ENCODE results near the gene SMYD1.

The SMYD1 gene

DNA sequence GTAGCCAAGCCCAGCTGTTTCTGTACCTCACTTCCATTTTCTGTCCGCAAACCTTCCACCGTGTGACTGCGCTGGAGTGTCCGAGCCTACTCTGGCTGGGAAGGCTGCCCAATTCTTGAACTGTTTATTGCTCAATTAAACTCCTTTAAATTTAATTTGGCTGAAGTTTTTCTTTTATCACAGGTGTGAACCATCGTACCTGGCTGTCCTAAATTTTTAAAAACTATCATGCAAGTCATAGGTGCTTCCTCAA, 45.0 kb upstream of the SMYD1 start:
- no peak for ATAC-seq
- TF ChIP-seq ZNF8 (CRISPR knock-in tag; IDR thresholded peaks at IDR 0.05): no peak
- TF ChIP-seq ESRRG (CRISPR knock-in tag; IDR thresholded peaks at IDR 0.05): no peak
- no peak for TF ChIP-seq ZFP30 (CRISPR knock-in tag; IDR thresholded peaks at IDR 0.05)
- TF ChIP-seq, protein P1, sequence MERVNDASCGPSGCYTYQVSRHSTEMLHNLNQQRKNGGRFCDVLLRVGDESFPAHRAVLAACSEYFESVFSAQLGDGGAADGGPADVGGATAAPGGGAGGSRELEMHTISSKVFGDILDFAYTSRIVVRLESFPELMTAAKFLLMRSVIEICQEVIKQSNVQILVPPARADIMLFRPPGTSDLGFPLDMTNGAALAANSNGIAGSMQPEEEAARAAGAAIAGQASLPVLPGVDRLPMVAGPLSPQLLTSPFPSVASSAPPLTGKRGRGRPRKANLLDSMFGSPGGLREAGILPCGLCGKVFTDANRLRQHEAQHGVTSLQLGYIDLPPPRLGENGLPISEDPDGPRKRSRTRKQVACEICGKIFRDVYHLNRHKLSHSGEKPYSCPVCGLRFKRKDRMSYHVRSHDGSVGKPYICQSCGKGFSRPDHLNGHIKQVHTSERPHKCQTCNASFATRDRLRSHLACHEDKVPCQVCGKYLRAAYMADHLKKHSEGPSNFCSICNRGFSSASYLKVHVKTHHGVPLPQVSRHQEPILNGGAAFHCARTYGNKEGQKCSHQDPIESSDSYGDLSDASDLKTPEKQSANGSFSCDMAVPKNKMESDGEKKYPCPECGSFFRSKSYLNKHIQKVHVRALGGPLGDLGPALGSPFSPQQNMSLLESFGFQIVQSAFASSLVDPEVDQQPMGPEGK (CRISPR knock-in tag; IDR thresholded peaks at IDR 0.05; ENCODE audit: borderline replicate concordance): no peak

DNA sequence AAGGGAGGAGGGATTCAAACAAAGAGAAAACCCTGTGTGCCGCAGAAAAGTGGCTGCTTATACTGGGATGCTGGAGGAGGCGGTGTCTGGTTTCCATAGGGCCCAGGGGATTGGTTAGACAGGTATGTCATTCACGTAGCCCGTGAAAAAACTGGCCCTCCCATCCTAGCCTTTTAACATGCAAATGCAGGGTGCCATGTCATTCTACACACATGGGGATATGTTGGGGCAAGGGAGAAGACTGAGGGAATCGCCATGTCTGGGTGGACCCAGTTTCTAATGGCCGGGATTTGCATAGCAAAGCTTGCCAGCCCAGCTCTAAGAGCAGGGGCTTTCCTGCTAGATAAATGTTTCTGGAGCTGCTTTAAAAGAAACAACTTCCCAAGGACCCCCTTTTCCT, 43.1 kb upstream of the SMYD1 start:
- TF ChIP-seq, protein P2, sequence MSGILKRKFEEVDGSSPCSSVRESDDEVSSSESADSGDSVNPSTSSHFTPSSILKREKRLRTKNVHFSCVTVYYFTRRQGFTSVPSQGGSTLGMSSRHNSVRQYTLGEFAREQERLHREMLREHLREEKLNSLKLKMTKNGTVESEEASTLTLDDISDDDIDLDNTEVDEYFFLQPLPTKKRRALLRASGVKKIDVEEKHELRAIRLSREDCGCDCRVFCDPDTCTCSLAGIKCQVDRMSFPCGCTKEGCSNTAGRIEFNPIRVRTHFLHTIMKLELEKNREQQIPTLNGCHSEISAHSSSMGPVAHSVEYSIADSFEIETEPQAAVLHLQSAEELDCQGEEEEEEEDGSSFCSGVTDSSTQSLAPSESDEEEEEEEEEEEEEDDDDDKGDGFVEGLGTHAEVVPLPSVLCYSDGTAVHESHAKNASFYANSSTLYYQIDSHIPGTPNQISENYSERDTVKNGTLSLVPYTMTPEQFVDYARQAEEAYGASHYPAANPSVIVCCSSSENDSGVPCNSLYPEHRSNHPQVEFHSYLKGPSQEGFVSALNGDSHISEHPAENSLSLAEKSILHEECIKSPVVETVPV (CRISPR knock-in tag; IDR thresholded peaks at IDR 0.05): no peak
- TF ChIP-seq ESRRG (CRISPR knock-in tag; IDR thresholded peaks at IDR 0.05) (no peak), ZC3H10 (CRISPR knock-in tag; IDR thresholded peaks at IDR 0.05) (no peak), RARB (CRISPR knock-in tag; IDR thresholded peaks at IDR 0.05) (no peak), OSR1 (CRISPR knock-in tag; IDR thresholded peaks at IDR 0.05) (no peak), CSDC2 (CRISPR knock-in tag; IDR thresholded peaks at IDR 0.05) (no peak), ZFP30 (CRISPR knock-in tag; IDR thresholded peaks at IDR 0.05) (no peak)
- TF ChIP-seq, protein P1 (CRISPR knock-in tag; IDR thresholded peaks at IDR 0.05; ENCODE audit: borderline replicate concordance): no peak
- TF ChIP-seq, protein P3, sequence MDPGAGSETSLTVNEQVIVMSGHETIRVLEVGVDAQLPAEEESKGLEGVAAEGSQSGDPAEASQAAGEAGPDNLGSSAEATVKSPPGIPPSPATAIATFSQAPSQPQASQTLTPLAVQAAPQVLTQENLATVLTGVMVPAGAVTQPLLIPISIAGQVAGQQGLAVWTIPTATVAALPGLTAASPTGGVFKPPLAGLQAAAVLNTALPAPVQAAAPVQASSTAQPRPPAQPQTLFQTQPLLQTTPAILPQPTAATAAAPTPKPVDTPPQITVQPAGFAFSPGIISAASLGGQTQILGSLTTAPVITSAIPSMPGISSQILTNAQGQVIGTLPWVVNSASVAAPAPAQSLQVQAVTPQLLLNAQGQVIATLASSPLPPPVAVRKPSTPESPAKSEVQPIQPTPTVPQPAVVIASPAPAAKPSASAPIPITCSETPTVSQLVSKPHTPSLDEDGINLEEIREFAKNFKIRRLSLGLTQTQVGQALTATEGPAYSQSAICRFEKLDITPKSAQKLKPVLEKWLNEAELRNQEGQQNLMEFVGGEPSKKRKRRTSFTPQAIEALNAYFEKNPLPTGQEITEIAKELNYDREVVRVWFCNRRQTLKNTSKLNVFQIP (CRISPR knock-in tag; IDR thresholded peaks at IDR 0.05; ENCODE audit: borderline replicate concordance, low read depth): no peak
- no peak for ATAC-seq

DNA sequence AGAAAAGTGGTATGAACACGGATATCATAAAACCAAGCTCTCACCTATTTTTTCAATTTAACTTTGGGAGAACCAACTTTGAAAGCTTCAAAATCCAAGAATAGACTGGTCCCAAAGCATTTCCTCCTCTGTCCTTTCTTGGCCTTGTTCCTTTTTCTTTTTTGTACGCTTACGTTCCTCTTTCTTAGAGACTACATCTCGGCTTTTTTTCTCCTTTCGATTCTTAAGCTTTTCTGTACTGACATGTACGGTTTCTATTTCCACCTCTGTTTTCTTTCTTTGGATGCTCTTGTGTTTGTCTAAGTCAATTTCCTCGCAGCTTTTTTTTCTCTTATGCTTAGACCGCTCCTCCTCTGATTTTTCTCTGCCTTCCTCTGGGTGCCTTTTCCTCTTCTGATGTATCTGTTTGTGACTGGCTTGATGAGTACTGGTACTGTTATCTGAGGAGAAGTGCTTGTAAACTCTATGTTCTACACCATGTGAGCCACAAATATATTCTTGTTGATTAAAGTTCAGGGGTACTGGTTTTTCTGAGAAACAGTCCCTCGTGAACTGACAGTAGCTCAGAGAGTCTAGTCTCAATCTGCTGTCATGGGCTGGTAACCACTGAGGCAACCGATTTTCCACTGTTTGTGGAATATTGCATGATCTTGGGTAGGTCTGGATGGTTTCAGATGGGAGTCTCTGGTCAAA, 39.8 kb upstream of the SMYD1 start:
- ATAC-seq: no peak
- TF ChIP-seq, protein P2 (CRISPR knock-in tag; IDR thresholded peaks at IDR 0.05): no peak
- TF ChIP-seq ZNF8 (CRISPR knock-in tag; IDR thresholded peaks at IDR 0.05): no peak
- no peak for TF ChIP-seq CSDC2 (CRISPR knock-in tag; IDR thresholded peaks at IDR 0.05)
- TF ChIP-seq GLIS3 (CRISPR knock-in tag; IDR thresholded peaks at IDR 0.05): no peak
- no peak for TF ChIP-seq ZFP3 (CRISPR knock-in tag; IDR thresholded peaks at IDR 0.05)
- TF ChIP-seq TOX (CRISPR knock-in tag; IDR thresholded peaks at IDR 0.05; ENCODE audit: borderline replicate concordance): no peak

DNA sequence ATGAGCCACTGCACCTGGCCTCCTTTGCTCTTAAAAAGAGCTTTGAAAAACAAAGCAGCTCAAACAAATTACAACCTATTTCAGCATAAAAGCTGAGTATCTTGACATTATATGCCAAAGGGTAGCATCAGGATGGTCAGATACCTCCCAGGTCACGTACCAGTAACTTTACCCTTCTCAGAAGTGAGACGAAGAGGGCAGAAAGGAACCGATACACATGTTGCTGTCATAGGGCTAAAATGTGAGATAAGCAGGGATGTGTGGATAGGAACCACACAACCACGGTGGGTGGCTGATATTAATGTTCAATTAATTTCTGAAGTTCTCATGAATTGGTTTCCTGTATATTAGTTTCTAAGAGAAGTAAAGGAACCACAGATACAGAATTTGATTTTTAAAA, 38.7 kb upstream of the SMYD1 start:
- ATAC-seq: no peak
- TF ChIP-seq ESRRG (CRISPR knock-in tag; IDR thresholded peaks at IDR 0.05): no peak
- no peak for TF ChIP-seq OSR1 (CRISPR knock-in tag; IDR thresholded peaks at IDR 0.05)
- no peak for TF ChIP-seq TCF4 (CRISPR knock-in tag; IDR thresholded peaks at IDR 0.05; ENCODE audit: borderline replicate concordance)
- TF ChIP-seq, protein P3 (CRISPR knock-in tag; IDR thresholded peaks at IDR 0.05; ENCODE audit: borderline replicate concordance, low read depth): no peak
- TF ChIP-seq, protein P4, sequence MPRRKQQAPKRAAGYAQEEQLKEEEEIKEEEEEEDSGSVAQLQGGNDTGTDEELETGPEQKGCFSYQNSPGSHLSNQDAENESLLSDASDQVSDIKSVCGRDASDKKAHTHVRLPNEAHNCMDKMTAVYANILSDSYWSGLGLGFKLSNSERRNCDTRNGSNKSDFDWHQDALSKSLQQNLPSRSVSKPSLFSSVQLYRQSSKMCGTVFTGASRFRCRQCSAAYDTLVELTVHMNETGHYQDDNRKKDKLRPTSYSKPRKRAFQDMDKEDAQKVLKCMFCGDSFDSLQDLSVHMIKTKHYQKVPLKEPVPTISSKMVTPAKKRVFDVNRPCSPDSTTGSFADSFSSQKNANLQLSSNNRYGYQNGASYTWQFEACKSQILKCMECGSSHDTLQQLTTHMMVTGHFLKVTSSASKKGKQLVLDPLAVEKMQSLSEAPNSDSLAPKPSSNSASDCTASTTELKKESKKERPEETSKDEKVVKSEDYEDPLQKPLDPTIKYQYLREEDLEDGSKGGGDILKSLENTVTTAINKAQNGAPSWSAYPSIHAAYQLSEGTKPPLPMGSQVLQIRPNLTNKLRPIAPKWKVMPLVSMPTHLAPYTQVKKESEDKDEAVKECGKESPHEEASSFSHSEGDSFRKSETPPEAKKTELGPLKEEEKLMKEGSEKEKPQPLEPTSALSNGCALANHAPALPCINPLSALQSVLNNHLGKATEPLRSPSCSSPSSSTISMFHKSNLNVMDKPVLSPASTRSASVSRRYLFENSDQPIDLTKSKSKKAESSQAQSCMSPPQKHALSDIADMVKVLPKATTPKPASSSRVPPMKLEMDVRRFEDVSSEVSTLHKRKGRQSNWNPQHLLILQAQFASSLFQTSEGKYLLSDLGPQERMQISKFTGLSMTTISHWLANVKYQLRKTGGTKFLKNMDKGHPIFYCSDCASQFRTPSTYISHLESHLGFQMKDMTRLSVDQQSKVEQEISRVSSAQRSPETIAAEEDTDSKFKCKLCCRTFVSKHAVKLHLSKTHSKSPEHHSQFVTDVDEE (CRISPR knock-in tag; IDR thresholded peaks at IDR 0.05): no peak
- TF ChIP-seq ZFP30 (CRISPR knock-in tag; IDR thresholded peaks at IDR 0.05): no peak
- TF ChIP-seq SNAI2 (CRISPR knock-in tag; IDR thresholded peaks at IDR 0.05): no peak
- no peak for TF ChIP-seq ARNTL (CRISPR knock-in tag; IDR thresholded peaks at IDR 0.05; ENCODE audit: borderline replicate concordance, low read depth)
- TF ChIP-seq GLIS3 (CRISPR knock-in tag; IDR thresholded peaks at IDR 0.05): no peak
- no peak for TF ChIP-seq CSDC2 (CRISPR knock-in tag; IDR thresholded peaks at IDR 0.05)
- TF ChIP-seq ZNF8 (CRISPR knock-in tag; IDR thresholded peaks at IDR 0.05): no peak
- TF ChIP-seq ISL1 (CRISPR knock-in tag; IDR thresholded peaks at IDR 0.05): no peak
- TF ChIP-seq ZNF70 (CRISPR knock-in tag; IDR thresholded peaks at IDR 0.05): no peak
- no peak for TF ChIP-seq ZNF565 (CRISPR knock-in tag; conservative IDR thresholded peaks at IDR 0.05; ENCODE audit: low read depth)
- no peak for TF ChIP-seq TOX (CRISPR knock-in tag; IDR thresholded peaks at IDR 0.05; ENCODE audit: borderline replicate concordance)
- no peak for TF ChIP-seq PPARA (CRISPR knock-in tag; IDR thresholded peaks at IDR 0.05; ENCODE audit: borderline replicate concordance)

Data from SK-N-SH treated with all-trans-retinoic acid at 6 μM for 48 hours (cell line).